GM18502 (cell line): Measurements from ENCODE around the gene TOPAZ1.

Experiments used
- ATAC-seq: cut with Tn5 transposase; IDR thresholded peaks from one replicate; pipeline ENCODE4 v1.9.1; 2021; ENCODE audit warnings: mild to moderate bottlenecking; ENCODE audit not compliant: unreplicated experiment, poor library complexity

TOPAZ1 gene

GRCh38 chr3:44241706-44242105 is at the start of gene TOPAZ1:
Gene TOPAZ1, plus strand, starts transcription at chr3:44241886. Its CDS starts 168 bp downstream, at chr3:44242054.
- no peak for ATAC-seq

GRCh38 chr3:44198284-44199269 is 43.1 kb upstream of the TOPAZ1 start:
- no peak for ATAC-seq

GRCh38 chr3:44206261-44206660 is 35.4 kb upstream of the TOPAZ1 start:
- no peak for ATAC-seq

- no peak for ATAC-seq
These were observed 34.6 kb upstream of the TOPAZ1 start for GRCh38 chr3:44206862-44207652.

- no peak for ATAC-seq
These were observed 33.6 kb upstream of the TOPAZ1 start for GRCh38 chr3:44208086-44208485.

- ATAC-seq = no peak
These were observed 33.1 kb upstream of the TOPAZ1 start for GRCh38 chr3:44208568-44208967.

GRCh38 chr3:44210967-44211366 is 30.7 kb upstream of the TOPAZ1 start:
- no peak for ATAC-seq

GRCh38 chr3:44222337-44222736 is 19.3 kb upstream of the TOPAZ1 start:
- ATAC-seq = no peak

GRCh38 chr3:44223299-44223698 is 18.4 kb upstream of the TOPAZ1 start:
- ATAC-seq = no peak

GRCh38 chr3:44224131-44224530 is 17.6 kb upstream of the TOPAZ1 start:
- no peak for ATAC-seq

- no peak for ATAC-seq
These were observed 15.1 kb upstream of the TOPAZ1 start for GRCh38 chr3:44226573-44226972.

GRCh38 chr3:44227632-44228031 is 14.1 kb upstream of the TOPAZ1 start:
- no peak for ATAC-seq

- ATAC-seq = no peak
These were observed 12.8 kb upstream of the TOPAZ1 start for GRCh38 chr3:44228900-44229299.

GRCh38 chr3:44232407-44232806 is 9.3 kb upstream of the TOPAZ1 start:
- ATAC-seq = no peak

- ATAC-seq = no peak
These were observed 6.9 kb upstream of the TOPAZ1 start for GRCh38 chr3:44234648-44235268.

GRCh38 chr3:44235604-44236484 is 5.8 kb upstream of the TOPAZ1 start:
- peak; percentile 58 for ATAC-seq

GRCh38 chr3:44236485-44236908 is 5.2 kb upstream of the TOPAZ1 start:
- ATAC-seq = no peak

- ATAC-seq = no peak
These were observed 4.5 kb upstream of the TOPAZ1 start for GRCh38 chr3:44237161-44237560.

- ATAC-seq = no peak
These were observed 4.0 kb upstream of the TOPAZ1 start for GRCh38 chr3:44237665-44238064.

GRCh38 chr3:44238889-44239288 is 2.8 kb upstream of the TOPAZ1 start:
- no peak for ATAC-seq
